ENCODE data around the gene SEPTIN10.

Gene SEPTIN10

GRCh38 chr2:109497911-109498870 lies 115.6 kb downstream of the SEPTIN10 start:
- no peak for DNase-seq (ENCODE audit: low read depth in 2 of 2)

- no peak for DNase-seq (ENCODE audit: low read depth in 2 of 2)
These were observed 116.3 kb downstream of the SEPTIN10 start for GRCh38 chr2:109497463-109497862.

GRCh38 chr2:109494351-109494750 lies 119.4 kb downstream of the SEPTIN10 start:
- DNase-seq (ENCODE audit: low read depth in 2 of 2): no peak

- no peak for DNase-seq (ENCODE audit: low read depth in 2 of 2)
These were observed 120.4 kb downstream of the SEPTIN10 start for GRCh38 chr2:109493176-109493935.

Data from stimulated activated CD8-positive, alpha-beta memory T cell treated with anti-CD3 and anti-CD28 coated beads, Interleukin-2, amount 100 ng/mL, for 48 hours (primary cell).